GM21367 (cell line): ENCODE measurements around the gene DDX5.

Experiments used
- ATAC-seq: cut with Tn5 transposase; IDR thresholded peaks from one replicate; pipeline ENCODE4 v1.9.1; 2021; ENCODE audit not compliant: unreplicated experiment

DDX5 gene

GRCh38 chr17:64448665-64449512 lies 57.2 kb downstream of the DDX5 start, which contains the start of gene MILR1:
MILR1 (plus strand) TSS chr17:64449115; CDS start chr17:64449169, 54 bp downstream.
- ATAC-seq = no peak
